Effector CD8-positive, alpha-beta T cell (primary cell): Measurements from ENCODE around the gene GPR161.
"Not testable (repeated sequence)": the region's sequence is repeated elsewhere in the genome, so short reads cannot be mapped to it uniquely, and the experiment has no call there.

ENCODE experiments used
- DNase-seq: peaks from one replicate; lab custom pipeline; 2025; lab: John Stamatoyannopoulos, UW

GPR161 gene

DNA sequence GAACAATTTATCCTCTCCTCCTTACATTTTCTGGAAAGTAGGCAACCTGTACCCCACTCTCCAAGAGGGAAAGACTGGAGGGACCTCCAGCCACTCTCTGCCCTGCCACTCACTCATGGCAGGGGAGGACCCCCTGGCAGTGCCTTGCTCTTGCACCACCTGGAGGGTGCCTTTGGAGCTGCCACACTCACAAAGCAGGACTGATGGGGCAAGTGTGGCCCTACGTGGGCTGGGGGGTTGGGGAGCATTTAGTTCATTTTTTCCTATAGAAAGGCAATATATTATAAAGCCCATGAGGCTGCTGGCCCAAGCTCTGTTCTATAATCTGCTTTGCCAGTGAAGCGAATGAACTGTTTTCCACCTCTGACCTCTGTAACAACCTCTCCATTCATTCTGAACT, 50.3 kb downstream of the GPR161 start:
- no peak for DNase-seq

DNA sequence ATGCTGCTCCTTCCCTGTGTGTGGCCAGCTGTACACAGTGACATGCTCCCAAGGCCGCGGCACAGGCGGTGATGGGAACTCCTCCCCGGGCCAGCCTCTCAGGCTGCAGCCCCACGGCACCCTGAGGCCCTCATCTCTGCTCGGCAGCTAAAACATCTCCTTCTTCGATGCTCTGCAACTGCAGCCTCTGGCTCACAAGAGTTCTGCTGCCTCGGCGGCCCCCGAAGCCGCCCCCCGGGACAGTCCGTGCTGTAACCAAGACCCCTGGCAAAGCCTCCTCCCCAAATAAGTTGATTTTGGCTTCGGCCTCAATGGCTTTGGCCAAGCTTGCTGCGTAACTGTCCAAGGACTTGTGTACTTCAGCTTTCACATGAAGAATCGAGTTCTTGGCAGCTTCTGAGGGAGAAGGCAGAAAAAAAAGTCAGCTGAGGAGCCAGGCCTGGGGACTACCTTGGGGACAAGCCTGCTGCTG, 51.3 kb downstream of the GPR161 start:
- DNase-seq = no peak

DNA sequence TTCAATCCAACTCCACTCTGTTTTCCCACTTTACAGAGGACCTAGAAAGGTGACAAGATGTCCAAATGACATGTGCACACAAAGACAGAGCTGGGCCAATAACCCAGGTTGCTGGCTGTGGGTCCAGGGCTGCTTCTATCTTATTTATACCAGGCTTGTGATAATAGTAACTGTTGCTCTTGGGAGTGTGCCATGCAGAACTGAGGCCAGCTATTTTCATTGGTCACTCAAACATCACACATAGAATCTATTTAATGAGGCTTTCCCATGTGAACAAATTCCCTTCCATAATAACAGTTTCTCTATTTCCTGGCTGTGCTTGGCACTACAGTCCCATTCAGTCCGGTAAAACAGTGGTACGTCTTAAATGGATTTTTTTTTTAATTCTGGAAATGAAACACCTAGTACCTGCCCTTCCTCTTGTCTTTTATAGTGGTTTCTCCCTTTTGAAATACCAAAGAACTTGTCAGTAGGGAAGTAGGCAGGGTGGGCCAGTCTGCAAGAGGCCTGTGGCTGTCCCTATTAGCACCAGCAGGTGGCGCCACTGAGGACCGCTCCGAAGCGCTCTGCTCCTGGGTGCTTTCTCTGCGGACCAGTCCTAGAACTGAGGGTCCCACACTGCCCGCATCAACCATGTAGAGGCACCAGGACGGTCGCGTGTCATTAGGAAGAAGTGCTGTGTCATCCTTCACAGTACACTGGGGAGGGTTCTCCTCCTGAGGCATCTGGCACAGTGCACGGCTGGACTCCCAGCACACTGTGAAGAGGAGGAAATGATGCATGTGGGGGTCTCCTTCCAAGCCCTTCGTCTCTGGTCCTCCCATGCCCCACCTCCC, 52.1 kb downstream of the GPR161 start:
- peak; percentile 30 for DNase-seq

DNA sequence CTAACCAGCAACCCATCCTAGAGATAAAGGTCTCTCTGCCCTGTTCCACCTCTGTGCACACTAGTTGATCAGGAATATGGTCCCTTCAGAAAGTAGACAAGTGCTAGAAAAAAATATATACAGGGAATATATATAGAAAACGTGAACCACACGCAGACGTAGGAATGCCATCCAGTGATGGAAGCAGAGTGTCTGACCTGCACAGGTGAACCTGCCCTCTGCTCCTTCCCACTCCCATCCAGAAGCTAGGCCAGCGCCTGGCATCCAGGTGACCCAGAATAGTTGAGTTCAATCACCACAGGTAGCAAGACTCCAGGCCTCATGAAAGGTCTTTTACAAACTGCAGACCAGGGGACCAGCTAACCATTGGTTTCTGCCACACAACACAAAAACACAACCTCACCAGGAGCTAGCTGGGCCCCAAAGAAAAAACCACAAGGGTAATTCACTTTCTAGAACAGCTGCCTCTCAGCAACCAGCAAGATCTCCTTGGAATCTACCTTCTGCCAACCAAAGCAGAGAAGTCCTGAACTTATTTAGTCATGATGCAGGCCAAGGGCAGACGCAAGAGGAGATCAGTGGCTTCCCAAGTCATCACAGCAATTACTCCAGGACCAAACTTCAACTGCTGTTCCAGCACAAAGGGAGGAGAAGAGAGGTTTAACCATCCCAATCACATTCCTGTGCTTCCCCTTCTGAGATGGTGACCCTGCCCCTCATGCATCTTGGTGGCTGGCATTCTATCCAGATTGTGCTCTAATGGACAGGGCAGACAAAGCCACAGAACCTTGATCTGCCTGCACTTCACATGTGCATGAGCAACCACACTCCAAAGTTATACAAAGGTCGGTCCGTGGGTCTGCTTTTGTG, 53.0 kb downstream of the GPR161 start:
- no peak for DNase-seq

DNA sequence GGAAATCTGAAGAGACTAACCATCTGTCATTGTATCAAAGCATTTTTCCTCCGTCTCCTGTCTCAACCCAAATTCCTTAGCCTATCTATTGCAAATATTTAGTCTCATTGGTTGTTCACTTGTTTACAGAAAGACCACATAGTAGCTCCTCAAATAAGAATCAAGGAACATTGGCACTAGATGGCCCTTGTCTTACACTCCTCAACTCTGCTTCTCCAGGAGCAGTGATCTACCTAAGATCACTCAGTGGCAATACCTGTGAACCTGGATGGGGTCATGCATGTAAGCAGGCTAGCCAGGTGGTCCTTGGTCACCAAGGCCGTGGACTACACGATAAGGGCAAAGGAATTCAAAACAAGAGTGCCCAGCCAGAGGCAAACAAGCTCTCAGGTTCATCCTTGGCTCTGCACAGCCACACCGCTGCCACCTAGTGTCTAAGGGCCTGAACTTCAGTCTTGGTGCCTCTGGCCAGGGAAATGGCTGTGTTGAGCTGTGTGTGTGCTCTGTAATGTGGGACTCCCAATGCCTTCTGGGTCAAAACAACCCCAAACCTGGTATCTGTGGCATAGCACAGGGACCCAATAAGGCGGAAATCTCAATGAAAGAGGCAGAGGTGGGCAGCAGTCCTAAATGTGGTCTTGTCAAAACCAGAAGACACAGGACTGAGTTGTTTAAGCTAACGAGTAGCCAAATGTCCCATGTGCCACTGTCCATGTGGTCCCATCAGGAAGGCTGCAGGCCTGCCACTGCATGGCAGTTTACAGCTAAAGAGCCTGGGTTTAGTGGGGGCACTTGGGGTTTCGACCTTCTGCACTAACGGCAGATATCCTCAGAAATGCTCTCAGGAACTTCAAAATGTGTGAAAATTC, 54.5 kb downstream of the GPR161 start:
- DNase-seq = peak; percentile 25

DNA sequence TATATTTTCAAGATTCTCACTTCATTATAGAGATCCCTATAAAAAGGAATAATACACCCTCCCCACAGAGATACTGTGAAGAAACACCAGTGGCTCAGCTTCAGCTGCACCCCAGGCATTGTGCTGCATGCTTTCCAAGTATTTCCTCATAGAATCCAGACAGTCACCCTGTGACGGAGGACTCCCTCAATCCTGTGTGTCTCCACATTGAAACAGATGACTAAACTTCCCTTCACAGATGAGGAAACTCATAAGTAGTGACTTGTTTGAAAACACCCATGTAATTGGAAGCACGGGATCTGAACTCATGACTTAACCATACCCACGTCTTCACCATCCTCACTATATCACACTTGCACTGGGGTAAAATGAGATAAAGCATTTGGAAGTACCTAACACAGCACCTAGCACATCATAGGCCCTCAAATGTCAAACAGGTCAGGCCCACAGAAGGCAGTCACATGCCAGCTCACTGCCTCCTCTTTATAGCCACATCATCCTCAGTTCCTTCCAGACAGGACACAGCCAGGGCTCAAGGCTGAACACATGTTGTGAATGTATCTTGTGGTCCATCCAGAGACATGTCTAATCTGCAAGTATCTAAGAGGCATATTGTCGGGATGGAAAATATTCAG, 55.2 kb downstream of the GPR161 start:
- DNase-seq = no peak

DNA sequence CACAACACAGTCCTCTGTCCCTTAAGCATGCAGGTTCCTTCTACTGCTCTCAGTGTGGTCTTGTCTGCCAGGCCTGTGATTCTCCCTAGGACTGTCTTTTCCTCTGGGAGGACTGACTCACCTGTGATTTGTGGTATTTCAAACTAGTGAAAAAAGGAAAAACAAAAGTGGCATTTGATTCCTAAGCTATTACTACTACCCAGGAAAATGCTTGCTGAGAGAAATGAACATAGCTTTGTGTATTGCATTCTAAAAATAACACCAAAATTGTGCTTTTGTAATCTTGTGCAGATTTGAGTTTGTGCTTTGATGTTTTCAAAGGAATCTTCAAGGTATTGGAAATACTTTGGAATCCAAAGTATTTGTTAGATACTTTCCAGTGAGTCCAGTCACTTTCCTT, 57.0 kb downstream of the GPR161 start:
- DNase-seq = no peak

DNA sequence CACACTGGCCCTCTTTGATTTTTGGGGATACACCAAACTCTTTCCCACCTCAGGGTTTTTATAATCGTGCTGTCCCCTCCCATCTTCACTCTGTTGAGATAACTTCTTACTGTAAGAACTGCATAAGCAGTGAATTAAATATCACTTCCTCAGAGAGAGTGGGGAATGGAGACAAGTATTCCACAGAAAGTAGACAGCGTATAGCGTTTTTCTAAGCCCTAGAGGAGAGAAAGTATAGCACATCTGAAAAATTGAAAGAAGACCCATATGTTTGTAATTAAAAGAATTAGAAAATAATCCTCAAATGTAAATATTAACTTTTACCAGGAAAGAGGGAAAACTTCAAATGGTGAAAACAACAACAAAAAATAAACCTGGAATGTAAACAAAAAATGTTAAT, 67.3 kb downstream of the GPR161 start:
- DNase-seq = no peak

DNA sequence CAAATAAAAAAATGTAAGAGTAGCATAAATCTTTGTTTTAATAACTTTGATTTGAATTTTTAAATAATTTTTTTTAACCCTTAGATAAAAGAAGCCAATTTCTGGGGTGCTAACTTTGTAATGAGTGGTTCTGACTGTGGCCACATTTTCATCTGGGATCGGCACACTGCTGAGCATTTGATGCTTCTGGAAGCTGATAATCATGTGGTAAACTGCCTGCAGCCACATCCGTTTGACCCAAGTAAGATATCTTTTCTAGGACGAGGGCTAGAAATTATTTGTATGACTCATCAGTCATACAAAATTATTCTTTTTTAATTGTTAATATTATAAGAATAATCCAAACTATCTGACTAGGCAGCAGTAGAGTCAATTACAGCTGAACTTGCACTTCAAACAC, 71.2 kb downstream of the GPR161 start:
- DNase-seq = no peak

DNA sequence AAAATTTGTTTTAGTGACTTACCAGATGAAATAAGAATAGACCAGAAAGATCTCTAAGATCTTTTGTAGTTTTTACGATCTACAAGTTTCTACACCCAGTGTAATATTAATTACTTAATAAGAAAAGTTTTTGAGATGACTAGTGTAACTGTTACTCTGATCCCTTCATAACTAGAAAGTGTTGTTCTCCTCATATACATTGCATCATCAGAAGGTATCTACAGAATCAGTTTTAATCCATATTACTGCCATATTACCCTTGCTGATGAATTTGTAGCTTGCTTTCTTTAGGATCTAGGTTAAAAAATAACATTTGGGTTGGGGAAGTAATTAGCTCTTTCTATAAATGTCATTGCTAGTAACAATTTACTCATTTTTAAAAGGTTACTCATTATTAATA, 72.5 kb downstream of the GPR161 start:
- DNase-seq = no peak

DNA sequence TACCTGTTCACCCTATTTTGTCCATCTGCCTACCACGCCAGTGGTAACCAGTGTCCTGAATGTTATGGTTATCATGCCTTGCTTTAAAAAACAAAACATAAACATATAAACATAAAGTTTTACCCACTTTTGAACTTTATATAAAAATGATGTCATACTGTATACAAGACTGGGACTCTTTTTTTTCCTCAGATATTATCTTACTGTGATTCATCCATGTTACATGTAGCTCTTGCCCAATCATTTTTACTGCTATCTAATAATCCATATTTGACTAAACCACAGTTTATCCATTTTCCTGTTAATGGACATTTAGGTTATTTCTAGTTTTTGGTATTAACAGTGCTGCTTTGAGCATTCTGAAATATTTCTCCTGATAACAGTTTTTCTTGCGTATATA, 78.8 kb downstream of the GPR161 start:
- DNase-seq = no peak

DNA sequence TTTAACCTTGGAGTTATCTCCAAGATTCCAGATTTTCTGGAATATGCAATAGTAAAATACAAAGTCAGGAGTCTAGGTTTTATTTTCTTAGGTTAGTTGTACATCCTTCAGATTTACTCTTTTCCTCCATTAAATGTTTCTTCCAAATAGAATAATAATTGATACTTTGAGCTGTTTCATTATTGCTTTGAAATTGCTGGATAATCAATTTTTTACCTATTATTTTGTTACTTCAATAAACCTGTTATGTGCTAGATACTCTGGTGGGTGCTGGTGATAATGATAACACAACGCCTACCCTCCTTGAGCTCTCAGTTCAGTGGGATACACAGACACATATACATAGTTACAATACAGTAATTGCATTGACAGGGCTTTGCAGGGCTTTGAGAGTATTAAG, 79.4 kb downstream of the GPR161 start:
- no peak for DNase-seq

DNA sequence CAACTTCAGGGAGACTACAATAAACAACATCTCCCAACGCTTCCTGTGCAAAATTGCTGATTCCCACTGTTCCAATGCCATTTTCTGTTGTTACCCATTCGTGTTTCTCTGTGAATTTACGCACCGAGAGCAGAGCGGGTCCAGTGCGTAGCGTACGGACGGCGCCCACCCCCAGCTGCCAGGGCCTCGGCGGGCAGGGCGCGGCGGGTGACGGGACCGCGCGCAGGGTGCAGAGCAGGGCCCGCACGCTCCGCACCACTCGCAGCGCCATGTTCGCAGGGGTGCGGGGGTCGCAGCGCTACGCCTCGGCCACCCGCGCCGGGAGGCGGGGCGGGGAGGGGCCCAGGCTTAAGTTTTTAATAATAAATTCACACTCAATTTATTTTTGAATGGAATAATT, 80.6 kb downstream of the GPR161 start:
- not testable (repeated sequence) for DNase-seq

DNA sequence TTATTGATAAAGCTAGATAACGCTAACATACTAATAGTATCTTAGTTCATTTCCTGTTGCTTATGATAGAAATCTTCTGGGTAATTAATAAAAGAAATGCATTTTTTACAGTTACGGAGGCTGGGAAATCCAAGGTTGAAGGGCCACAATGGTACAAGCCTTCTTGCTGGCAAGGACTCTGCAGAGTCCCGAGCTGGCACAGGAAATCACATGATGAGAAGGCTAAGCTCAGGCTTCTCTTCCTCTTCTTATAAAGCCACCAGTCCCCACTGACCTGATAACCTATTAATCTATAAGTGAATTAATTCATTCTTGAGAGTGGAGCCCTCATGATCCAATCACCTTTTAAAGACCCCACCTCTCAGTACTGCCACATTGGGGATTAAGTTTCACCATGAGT, 82.6 kb downstream of the GPR161 start:
- no peak for DNase-seq

DNA sequence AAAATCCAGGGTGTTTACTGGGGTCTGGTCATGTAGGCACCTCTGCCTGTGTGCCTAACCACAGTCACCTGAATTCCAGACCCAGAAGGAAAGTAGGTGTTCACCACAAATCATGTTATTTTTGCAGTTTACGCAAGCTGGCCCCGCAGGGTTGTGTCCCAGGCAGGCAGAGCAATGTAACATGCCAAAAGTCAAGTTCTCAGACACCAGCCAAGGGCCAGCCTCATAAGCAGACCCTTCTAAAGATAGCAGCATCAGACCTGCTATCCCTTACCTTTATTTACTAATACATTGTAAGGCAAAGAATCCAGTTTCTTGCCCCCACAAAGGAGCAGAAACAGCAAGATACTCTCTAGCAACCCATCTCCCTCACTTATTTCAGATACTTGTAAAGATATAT, 83.0 kb downstream of the GPR161 start:
- DNase-seq = no peak

DNA sequence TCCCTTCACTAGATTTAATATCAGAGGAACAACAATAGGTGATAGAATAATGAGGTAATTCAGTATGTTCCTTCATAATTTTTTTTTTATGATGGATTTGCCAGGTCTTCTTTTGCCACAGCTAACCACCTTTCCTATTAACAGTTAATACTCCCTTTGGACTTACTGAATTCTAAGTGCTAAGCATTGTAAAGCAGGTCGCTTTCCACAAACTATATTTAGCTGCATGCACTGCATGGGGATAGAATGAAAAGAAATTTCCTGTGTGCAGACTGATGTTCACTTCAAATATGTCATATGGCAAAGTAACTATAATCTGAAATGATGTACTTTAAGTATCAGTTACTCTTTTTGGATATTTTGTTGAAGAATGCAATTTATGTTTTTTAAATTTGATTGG, 85.8 kb downstream of the GPR161 start:
- no peak for DNase-seq

DNA sequence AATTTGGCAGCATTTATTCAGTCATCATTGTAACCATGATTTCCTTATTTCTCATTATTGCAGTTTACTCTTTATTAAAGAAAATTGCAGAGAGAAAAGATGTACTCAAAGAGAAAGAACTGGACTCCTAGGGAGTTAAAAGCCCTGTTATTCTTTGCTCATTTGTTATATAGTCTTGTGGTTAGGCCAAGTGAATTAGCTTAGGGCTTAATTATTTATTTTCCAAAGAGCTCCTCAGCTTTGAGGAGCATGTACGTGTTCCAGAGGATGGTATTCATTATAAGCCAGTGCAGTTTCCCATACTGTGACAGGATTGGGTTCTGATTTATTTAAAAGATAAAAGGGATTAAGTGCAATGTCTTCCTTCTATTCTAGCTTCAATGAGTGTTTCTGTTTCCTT, 86.4 kb downstream of the GPR161 start:
- no peak for DNase-seq

DNA sequence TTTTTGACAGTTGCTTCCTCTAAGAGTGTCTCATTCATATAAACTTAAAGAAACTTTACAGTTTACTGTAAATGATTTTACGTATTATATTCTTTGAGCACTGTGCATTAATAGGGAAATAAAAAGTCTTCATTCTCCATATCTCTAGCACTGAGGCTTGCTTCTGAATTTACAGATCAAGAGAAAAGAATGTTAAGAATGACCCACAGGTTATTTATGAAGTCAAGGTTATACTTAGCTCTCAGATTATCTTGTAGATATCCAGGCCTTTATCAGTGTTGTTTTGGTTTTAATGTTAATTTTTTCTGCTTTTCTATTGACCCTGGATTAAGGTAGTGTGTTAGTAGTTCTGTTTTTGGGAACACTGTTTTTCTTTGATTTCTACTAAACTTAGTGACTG, 91.4 kb downstream of the GPR161 start:
- no peak for DNase-seq

DNA sequence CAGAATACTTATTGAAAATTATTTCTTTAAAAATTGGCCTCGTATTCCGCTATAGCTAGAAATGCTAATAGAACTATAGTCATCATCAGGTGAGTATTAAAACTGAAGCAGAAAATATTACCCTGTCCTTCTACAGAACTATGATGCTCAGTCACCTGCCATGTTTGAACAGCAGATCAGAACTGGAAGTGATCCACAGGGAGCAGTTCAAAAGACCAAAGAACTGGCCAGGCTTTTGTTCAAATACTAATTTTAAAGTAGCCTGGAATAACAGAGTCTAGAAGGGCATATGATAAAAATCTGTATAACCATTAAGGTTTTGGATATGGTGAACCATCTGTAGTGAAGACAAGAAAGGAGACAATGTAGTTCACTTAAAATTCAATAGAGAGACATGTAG, 94.4 kb downstream of the GPR161 start:
- DNase-seq = no peak

DNA sequence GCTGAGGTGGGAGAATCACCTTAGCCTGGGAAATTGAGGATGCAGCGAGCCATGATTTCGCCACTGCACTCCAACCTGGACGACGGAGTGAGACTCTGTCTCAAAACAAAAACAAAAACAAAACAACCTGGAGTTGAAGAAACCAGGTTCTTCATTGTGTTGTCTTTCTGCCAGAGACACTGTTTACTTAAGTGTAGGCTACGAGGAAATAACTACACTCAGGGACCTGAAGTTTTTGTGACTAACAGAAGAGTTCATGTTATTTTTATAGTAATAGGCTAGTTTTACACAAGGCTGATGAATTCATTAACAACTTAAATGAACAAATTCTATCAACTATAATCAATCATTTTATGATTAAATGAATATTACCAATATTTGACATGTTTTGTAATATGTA, 101.4 kb downstream of the GPR161 start:
- no peak for DNase-seq

DNA sequence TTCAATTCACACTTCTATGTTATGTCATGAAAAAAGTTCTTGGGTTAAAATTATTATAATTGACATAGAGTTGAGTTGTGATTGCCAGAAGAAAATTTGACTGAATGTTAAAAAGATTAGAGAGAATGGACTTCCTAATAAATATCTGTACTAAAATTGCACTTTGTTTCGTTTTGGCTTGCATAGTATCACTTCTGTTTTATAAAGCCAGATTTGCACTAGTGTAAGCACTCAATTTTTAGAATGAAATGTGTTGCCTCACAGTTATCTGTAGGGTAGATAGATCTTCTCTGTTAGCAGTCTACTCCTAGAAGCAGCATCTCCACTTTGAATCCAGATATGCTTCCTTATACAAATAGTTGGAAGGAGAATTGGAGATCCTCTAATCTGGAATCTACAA, 104.7 kb downstream of the GPR161 start:
- DNase-seq = no peak

DNA sequence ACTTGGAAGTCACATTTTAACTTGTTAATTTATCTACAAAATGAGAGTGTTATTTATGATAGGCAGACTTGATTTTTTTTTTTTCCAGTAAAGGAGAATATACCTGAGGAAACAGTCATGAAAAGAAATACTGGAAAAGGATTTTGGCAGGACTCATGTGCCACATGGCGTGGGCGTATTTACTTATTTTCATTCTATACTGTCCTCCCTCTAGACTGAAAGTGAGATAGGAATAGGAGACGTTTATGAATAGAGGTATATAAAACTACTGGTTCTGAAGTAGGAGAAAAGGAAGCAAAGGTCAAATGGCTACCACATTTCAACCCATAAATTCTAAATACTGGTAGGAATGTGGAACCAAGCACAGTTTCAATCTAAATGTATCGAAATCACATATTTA, 105.1 kb downstream of the GPR161 start:
- no peak for DNase-seq
